Measurements from ENCODE around the gene DAP. TPM values are rescaled to one million over a fixed set of nuclear protein-coding genes. Genes with fewer than 3 reads are reported as not detected.

Gene DAP
- total RNA-seq, 4 donors from 2014 or later: 33.6 to 71.4 (median 47.9) TPM

DNA sequence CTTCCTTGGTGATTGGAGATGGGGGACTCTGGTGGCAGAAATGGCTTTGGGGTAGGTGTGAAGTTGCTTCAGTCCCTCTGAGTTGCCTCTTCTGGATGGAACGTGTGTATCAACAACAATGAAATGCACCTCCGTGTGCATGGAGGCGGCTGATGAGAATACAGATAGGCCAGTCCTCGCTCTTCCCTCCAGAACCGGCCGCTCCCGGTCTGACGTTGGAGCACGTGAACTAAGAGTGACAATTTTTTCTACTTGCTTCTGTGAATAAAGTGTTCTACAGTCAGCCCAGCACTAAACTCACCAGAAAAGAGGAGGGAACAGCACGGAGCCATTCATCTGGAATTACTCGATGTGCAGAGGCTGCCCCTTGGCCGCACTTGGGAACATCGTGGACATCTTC is 106.5 kb downstream of the DAP start:
- 86% methylated on average over 13 of the region's 13 CpGs; no CpG with 5 or more reads in 1 of the 2 donors for WGBS, 2 donors (ENCODE audit: low coverage in 1 of 2)
- in situ Hi-C loops (cut with MboI; ENCODE audit: low pct_ligation_motif_present in 1 of 4, low pct_unique_long_range_greater_than_20kb in 1 of 4, low sequenced_read_pairs in 3 of 4): no loop called here

GRCh38 chr5:10653751-10654400 is 107.2 kb downstream of the DAP start:
- no peaks in the 10 kb centered on the region for H3K4me1 ChIP-seq
- TF ChIP-seq POLR2A (IDR thresholded peaks at IDR 0.05) (no peak), CTCF (IDR thresholded peaks at IDR 0.05) (no peak)
- no peak overlapping the region for H3K4me3 ChIP-seq
- DNase-seq: no peak
- H3K27me3 ChIP-seq: peaks cover 15% of the 10 kb centered on the region
- no peaks in the 10 kb centered on the region for H3K36me3 ChIP-seq
- in situ Hi-C loops (cut with MboI; ENCODE audit: low pct_ligation_motif_present in 1 of 4, low pct_unique_long_range_greater_than_20kb in 1 of 4, low sequenced_read_pairs in 3 of 4) (no loop called here), intact Hi-C loops (cut with DNase I; ENCODE audit: low total_unique reads) (loop anchor here (1.0 kb wide), 1 partner anchor 27 kb away; no protein-coding TSS in a partner anchor)
- no peak overlapping the region for H3K27ac ChIP-seq
- H3K9me3 ChIP-seq: no peaks in the 10 kb centered on the region
- 78% methylated on average over 12 of the region's 12 CpGs; no CpG with 5 or more reads in 1 of the 2 donors for WGBS, 2 donors (ENCODE audit: low coverage in 1 of 2)

More for the DNA sequence above, 106.5 kb downstream of the DAP start:
- Histone ChIP-seq H3K9me3 (no peaks in the 10 kb centered on the region), H3K27me3 (peaks cover 11% of the 10 kb centered on the region), H3K4me1 (no peaks in the 10 kb centered on the region), H3K27ac (no peak overlapping the region), H3K36me3 (no peaks in the 10 kb centered on the region), H3K4me3 (no peak overlapping the region)
- intact Hi-C loops (cut with DNase I; ENCODE audit: low total_unique reads): no loop called here
- no peak for TF ChIP-seq EP300 (IDR thresholded peaks at IDR 0.05; ENCODE audit: low read depth)
- no peak for TF ChIP-seq POLR2A (IDR thresholded peaks at IDR 0.05)
- TF ChIP-seq POLR2AphosphoS5 (IDR thresholded peaks at IDR 0.05): no peak
- no peak for TF ChIP-seq CTCF (IDR thresholded peaks at IDR 0.05)
- DNase-seq: no peak

GRCh38 chr5:10653043-10653442 is 108.0 kb downstream of the DAP start:
- H3K4me1 ChIP-seq: no peaks in the 10 kb centered on the region
- WGBS, 2 donors (ENCODE audit: low coverage in 1 of 2): 58% methylated on average over 4 of the region's 4 CpGs; no CpG with 5 or more reads in 1 of the 2 donors
- DNase-seq: no peak
- no peaks in the 10 kb centered on the region for H3K36me3 ChIP-seq
- H3K4me3 ChIP-seq: no peak overlapping the region
- intact Hi-C loops (cut with DNase I; ENCODE audit: low total_unique reads): loop anchor here (1.0 kb wide), 1 partner anchor 28 kb away; no protein-coding TSS in a partner anchor
- H3K27me3 ChIP-seq: peaks cover 15% of the 10 kb centered on the region
- in situ Hi-C loops (cut with MboI; ENCODE audit: low pct_ligation_motif_present in 1 of 4, low pct_unique_long_range_greater_than_20kb in 1 of 4, low sequenced_read_pairs in 3 of 4): no loop called here
- no peak overlapping the region for H3K27ac ChIP-seq
- H3K9me3 ChIP-seq: no peaks in the 10 kb centered on the region
- TF ChIP-seq POLR2AphosphoS5 (IDR thresholded peaks at IDR 0.05) (no peak), CTCF (IDR thresholded peaks at IDR 0.05) (no peak), POLR2A (IDR thresholded peaks at IDR 0.05) (no peak), EP300 (IDR thresholded peaks at IDR 0.05; ENCODE audit: low read depth) (no peak)

DNA sequence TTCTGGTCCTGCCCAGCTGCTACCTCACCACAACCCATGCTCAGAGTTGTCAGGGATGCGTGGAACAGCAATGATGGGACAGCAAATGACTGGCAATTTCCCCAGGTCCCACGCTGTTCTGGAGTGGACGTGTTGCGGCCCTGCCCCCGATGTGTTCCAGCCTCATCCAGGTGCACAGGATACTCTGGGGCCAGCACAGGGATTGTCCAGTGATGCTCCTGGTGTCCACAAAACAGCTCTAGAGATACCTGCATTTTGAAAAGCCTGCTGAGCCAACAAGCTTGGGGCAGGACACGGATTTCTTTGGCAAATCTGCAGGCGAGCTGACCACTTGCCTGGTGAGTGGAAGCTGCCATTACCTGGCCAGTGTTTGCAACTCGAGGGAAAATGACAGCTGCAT is 108.4 kb downstream of the DAP start:
- H3K27me3 ChIP-seq: peaks cover 15% of the 10 kb centered on the region
- H3K4me3 ChIP-seq: no peak overlapping the region
- intact Hi-C loops (cut with DNase I; ENCODE audit: low total_unique reads): loop anchor here (1.0 kb wide), 1 partner anchor 29 kb away; no protein-coding TSS in a partner anchor
- 94% methylated on average over 6 of the region's 8 CpGs; no CpG with 5 or more reads in 1 of the 2 donors for WGBS, 2 donors (ENCODE audit: low coverage in 1 of 2)
- no peaks in the 10 kb centered on the region for H3K36me3 ChIP-seq
- H3K9me3 ChIP-seq: no peaks in the 10 kb centered on the region
- H3K27ac ChIP-seq: no peak overlapping the region
- DNase-seq: no peak
- no peaks in the 10 kb centered on the region for H3K4me1 ChIP-seq
- TF ChIP-seq POLR2AphosphoS5 (IDR thresholded peaks at IDR 0.05): no peak
- no peak for TF ChIP-seq CTCF (IDR thresholded peaks at IDR 0.05)
- TF ChIP-seq POLR2A (IDR thresholded peaks at IDR 0.05): no peak
- no peak for TF ChIP-seq EP300 (IDR thresholded peaks at IDR 0.05; ENCODE audit: low read depth)
- in situ Hi-C loops (cut with MboI; ENCODE audit: low pct_ligation_motif_present in 1 of 4, low pct_unique_long_range_greater_than_20kb in 1 of 4, low sequenced_read_pairs in 3 of 4): no loop called here

All from transverse colon (tissue), 4 donors.